HCT116 (cell line): ENCODE measurements around the gene CHST3.

Experiments used
- CTCF ChIP-seq, 3 experiments: fragments of 200-600 bp in 1 of 3; sonication (generic) in 1 of 3; IDR thresholded peaks in 2 of 3; conservative IDR thresholded peaks in 1 of 3; 2 replicates each; pipeline ENCODE4 v1.5.1; 2012 to 2017; ENCODE audit warnings: low read depth in 2 of 3, low read length in 2 of 3, antibody characterized with exemption in 1 of 3, borderline replicate concordance in 1 of 3, control low read depth in 1 of 3, mild to moderate bottlenecking in 1 of 3, mixed read lengths in 1 of 3, mixed run types in 1 of 3, moderate library complexity in 1 of 3; ENCODE audit not compliant: insufficient read depth in 1 of 3
- POLR2A ChIP-seq: IDR thresholded peaks from 2 replicates; pipeline ENCODE4 v1.7.0; 2011; ENCODE audit warnings: borderline replicate concordance; ENCODE audit not compliant: insufficient read depth, insufficient read length; ENCODE audit errors: extremely low read depth
- YY1 ChIP-seq: IDR thresholded peaks from 2 replicates; pipeline ENCODE4 v1.6.1; 2011; ENCODE audit warnings: low read length, low read depth, moderate library complexity, mild to moderate bottlenecking; ENCODE audit not compliant: insufficient replicate concordance; ENCODE audit errors: extremely low read depth
- ZFX ChIP-seq: fragments of 450-650 bp; IDR thresholded peaks from 2 replicates; pipeline ENCODE4 v1.6.1; 2017
- TF ChIP-seq, protein P1 (sequence below): IDR thresholded peaks from 2 replicates; pipeline ENCODE4 v1.6.1; 2012

DNA sequence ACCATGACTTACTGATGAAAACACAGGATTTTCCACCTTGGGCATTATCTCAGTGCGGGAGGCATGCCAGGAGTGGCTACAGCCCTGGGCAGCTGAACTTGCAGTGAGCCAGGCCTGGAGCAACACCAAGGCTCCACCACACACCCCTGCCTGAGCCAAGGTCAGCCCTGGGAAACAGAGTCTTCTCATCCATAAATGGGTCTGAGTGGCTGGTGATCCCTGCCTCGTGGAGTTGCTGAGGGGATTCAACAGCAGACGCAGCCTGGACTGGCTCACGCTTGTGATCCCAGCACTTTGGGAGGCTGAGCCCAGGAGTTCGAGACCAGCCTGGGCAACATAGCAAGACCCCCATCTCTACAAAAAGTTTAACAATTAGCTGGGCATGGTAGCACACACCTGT is 91.9 kb downstream of the CHST3 start:
- TF ChIP-seq ZFX (no peak), POLR2A (no peak), CTCF (IDR thresholded peaks at IDR 0.05 in 2 of 3, conservative IDR thresholded peaks at IDR 0.05 in 1 of 3; ENCODE audit: borderline replicate concordance in 1 of 3, insufficient read depth in 1 of 3, low read depth in 2 of 3, low read length in 2 of 3) (no peak), YY1 (no peak)
- TF ChIP-seq, protein P1, sequence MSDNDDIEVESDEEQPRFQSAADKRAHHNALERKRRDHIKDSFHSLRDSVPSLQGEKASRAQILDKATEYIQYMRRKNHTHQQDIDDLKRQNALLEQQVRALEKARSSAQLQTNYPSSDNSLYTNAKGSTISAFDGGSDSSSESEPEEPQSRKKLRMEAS = no peak
